ENCODE measurements around the gene RHOU.
"Not testable (repeated sequence)": the region's sequence is repeated elsewhere in the genome, so short reads cannot be mapped to it uniquely, and the experiment has no call there.

RHOU gene

DNA sequence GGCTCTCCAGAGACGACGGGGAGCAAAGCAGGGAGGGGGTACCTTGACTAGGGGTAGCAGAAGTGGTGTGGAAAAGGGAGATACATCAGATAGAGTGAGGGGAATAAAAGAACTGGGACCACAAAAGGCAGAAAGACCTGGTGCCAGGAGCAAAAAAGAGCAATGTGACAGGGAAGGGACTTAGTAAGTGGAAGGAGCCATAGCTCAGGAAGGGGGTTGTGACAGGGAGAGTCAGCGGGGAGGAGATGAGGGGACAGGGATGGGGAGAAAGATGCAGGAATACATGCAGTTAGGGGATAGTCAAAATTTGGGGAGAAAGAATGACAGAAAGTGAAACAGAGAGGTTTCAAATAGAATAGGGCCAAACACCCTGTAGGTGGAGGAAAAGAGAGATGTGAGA lies 20.5 kb downstream of the RHOU start:
- no peak for DNase-seq (ENCODE audit: extremely low read depth in 1 of 2, low read depth in 1 of 2)

DNA sequence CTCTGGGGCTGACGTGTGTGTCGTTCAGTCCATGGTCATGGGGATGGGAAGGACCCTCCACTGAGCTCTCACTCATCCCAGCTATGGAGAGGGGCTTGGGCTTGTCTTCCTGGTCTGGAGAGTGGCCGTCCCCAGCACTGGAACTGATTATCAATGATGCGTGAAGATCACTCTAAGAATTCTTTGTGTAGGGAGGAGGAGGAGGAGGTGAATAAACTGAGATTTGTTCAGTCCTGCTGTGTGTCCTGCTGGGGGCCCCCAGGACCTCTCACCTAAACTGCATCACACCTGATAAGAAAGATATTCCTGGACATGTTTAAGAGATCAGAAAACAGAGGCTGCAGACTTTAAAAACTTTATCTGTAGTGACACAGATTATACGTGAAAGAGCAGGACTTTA lies 21.2 kb downstream of the RHOU start:
- no peak for DNase-seq (ENCODE audit: extremely low read depth in 1 of 2, low read depth in 1 of 2)

DNA sequence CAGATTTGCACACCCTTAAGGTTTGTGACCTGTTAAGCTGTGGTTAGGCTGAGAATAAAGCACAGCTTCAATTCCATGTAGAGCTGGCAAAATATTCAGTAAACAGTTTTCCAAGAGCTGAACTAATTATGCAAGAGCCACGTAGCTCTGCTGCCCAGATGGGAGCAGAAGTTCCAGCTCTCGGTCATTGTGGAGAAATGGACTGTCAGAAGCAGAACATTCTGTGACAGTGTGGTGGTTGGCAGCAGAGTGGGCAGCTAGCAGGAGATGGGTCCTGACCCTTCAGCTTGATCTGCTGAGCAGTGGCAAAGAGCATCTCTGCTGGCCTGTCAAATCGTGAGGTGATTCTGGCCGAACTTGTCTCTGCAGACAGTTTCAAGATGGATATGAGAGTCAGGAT lies 23.2 kb downstream of the RHOU start:
- no peak for DNase-seq (ENCODE audit: extremely low read depth in 1 of 2, low read depth in 1 of 2)

- DNase-seq (ENCODE audit: extremely low read depth in 1 of 2, low read depth in 1 of 2): no peak
These were observed 25.7 kb downstream of the RHOU start for GRCh38 chr1:228760979-228761378.

- no peak for DNase-seq (ENCODE audit: extremely low read depth in 1 of 2, low read depth in 1 of 2)
These were observed 28.3 kb downstream of the RHOU start for GRCh38 chr1:228763561-228763960.

DNA sequence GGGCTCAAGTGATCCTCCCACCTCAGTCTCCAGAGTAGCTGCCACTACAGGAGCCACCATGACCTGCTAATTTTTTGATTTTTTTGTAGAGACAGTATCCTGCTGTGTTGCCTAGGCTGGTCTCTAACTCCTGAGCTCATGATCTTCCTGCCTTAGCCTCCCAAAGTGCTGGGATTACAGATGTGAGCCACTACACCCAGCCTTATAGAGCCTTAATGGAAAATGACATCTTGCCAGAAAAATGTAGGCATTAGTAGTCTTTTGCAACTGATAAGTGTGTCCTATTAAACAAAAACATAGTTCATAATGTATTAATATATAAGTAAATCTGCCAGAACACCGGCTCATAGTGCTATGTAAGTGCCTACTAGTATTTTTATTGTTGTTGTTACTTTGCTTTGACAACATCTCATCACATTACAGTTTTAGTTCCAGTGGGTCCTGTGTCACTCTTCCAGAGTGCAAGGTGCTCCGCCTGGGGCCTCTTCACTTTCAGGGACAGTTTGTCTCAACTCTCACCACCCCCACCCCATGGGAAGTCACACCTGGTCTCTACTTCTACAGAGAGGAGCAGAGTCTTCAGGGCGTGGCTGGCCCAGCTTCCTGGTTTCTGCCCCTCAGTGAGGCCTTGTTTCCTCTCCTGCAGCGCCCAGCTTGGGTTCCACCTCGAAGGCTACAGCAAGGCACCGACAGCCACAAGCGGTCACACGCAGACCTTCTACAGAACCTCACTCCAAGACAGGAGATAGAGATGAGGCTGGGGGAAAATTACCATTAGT lies 30.1 kb downstream of the RHOU start:
- no peak for DNase-seq (ENCODE audit: extremely low read depth in 1 of 2, low read depth in 1 of 2)

GRCh38 chr1:228766788-228767187 lies 31.5 kb downstream of the RHOU start:
- DNase-seq (ENCODE audit: extremely low read depth in 1 of 2, low read depth in 1 of 2): no peak

DNA sequence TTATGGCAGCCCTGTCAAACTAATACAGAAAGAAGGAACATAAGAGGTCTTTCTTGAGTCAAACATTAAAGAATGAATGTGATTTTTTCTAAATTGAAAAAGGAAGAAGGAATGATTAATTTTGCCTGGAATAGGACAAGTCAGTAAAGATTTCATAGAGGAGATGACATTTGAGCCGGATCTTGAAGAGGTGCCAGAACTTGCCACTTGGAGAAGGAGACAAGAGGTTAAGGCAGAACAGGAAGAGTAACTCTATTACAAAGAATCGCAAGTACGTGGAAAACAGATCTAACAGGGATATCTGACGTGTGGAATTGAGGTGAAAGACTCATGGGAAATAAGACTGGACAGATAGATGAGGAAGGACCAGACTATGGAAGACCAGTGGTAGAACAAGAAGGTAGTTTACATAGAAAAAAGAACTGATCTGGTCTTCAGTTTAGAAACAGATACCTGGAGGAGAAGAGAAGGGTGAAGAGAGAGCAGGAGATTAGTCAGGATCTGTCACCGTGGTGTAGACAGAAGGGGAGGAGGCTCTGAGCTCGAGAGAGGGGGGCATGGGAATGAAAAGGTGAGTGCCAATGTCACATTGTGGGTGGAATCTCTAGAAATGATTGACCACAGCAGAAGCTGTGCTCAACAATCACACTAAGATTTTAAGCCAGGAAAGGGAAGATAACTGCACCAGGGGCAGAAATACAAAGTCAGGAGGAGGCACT lies 32.5 kb downstream of the RHOU start:
- no peak for DNase-seq (ENCODE audit: extremely low read depth in 1 of 2, low read depth in 1 of 2)

DNA sequence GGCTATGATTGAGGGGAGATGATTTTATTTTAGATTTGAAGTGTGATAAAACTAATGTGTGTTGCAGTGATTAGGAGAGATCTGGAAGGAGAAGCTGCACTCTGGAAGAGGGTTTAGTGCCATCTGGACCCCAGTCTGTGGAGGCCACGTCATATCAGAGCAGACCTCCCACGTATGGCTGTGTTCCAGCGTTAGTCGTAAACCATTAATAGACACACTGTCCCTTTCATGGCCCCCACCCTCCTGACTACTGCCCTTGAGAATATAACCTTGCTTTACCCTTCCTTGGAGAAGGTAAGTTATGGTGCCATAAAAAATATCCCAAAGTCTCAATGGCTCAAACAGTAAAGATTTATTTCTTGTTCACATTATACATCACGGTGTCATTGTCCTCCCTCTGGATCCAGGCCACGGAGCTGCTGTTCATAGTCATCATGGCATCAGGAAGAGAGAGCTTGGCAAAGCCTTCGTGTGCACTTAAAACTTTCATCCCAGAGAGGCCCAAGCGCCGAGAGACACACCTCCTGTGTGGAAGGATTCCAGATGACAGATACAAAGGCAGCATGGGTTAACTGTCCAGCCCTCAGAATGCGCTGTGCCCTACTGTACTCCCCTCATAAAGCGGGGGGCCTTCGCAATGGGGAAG lies 33.2 kb downstream of the RHOU start:
- DNase-seq (ENCODE audit: extremely low read depth in 1 of 2, low read depth in 1 of 2): no peak

DNA sequence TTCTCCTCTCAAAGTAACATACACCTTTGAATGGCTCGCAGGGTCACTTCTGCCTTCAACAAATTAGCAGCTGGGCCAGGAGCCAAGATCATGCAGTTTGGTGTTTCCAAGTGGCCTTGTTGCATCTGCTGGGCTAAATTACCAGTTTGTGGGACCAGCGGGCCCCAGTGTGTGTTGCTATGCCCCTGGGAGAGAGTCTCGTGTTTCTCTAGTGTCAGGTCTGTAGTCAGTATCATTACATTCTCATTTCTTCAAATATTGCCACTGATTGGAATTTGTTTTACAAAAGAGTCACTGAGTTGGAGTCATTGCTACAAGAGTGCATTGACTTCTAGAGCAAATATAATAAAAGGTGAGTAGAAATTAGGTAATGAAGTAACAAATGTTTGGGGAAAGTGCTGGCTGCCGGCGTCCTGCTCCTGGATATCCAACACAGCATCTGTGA lies 35.5 kb downstream of the RHOU start:
- DNase-seq (ENCODE audit: extremely low read depth in 1 of 2, low read depth in 1 of 2): no peak

DNA sequence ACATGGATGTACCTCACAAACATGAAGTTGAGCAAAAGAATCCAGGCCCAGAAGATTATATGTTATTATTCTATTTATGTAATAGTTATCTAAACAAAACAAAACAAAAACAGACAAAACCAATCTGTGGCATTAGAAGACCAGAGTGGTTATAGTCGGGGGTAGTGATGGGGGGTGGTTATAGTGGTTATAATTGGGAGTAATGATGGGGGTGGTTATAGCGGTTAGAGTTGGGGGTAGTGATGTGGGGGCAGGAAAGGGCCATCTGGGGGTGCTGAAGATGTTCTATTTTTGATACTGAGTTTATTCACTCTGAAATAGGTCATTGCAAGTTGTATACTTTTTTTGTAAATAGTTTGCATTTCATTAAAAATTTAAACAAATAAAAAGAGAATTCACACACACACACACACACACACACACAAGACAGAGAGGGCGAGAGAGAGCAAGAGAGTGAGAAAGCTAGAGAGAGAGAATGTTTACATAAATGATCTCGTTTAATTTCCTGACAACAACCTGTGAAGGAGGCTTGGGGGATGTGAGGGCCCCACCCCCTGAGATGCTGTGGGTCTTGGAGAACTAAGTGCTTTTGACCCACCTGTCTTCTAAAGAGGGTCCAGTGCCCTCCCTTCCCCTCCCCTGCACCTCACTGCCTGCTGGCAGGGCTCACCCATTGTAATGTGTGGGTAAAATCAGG lies 37.4 kb downstream of the RHOU start:
- DNase-seq (ENCODE audit: extremely low read depth in 1 of 2, low read depth in 1 of 2): no peak

- not testable (repeated sequence) for DNase-seq (ENCODE audit: extremely low read depth in 1 of 2, low read depth in 1 of 2)
These were observed 40.7 kb downstream of the RHOU start for GRCh38 chr1:228775946-228776345.

DNA sequence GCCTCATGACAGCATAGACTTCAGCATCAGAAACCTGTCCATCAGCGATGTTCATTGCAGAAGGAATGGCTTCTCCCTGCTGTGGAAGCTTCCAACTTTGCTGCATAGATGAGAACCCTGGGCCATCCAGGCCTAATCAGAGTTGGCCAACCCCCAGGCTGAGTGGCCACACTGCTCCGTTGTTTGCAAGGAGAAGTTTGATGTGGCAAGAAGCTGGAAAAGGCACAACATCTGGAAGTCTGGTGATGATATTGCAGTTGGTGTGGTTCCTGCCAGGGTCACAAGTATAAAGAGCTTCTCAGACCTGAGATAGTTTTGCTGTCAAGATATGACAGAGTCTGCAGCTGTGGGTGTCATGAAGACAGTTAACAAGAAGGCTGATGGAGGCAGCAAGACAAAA lies 41.2 kb downstream of the RHOU start:
- DNase-seq (ENCODE audit: extremely low read depth in 1 of 2, low read depth in 1 of 2): no peak

DNA sequence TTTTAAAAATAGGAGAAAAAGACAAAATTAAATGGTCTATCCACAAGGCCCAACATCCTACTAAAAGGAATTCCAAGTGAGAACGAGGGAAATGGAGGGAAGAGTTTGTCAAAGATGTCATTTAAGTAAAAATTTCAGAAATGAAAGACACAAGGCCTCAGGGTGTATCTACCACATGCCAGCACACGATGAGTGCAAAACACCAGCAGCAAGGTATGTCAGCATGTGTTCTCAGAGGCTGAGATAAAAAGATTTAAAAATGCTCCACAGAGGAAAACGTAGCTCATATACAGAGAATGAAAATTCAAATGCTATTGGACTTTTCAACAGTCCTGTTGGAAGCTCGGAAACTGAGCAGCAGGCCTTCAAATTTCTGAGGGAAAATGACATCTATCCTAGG lies 42.0 kb downstream of the RHOU start:
- no peak for DNase-seq (ENCODE audit: extremely low read depth in 1 of 2, low read depth in 1 of 2)

DNA sequence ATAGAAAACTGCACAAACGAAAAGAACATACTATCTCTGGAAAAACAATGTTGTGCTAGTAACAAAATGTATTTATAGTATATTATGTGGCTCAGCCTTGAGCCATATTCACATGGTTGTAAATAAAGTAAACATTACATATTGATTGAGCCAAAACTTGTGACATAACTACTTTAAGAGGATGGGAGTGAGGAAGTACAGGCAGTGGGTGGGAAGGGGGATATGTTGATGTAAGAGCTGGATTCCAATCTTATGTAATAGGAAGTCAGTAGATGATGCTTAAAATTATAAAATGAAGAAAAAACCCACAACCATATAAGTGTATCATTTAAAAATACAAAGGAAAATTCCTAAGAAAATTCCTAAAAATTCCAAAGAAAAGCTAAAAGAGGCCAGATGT lies 42.7 kb downstream of the RHOU start:
- DNase-seq (ENCODE audit: extremely low read depth in 1 of 2, low read depth in 1 of 2): no peak

GRCh38 chr1:228778466-228778865 lies 43.2 kb downstream of the RHOU start:
- no peak for DNase-seq (ENCODE audit: extremely low read depth in 1 of 2, low read depth in 1 of 2)

DNA sequence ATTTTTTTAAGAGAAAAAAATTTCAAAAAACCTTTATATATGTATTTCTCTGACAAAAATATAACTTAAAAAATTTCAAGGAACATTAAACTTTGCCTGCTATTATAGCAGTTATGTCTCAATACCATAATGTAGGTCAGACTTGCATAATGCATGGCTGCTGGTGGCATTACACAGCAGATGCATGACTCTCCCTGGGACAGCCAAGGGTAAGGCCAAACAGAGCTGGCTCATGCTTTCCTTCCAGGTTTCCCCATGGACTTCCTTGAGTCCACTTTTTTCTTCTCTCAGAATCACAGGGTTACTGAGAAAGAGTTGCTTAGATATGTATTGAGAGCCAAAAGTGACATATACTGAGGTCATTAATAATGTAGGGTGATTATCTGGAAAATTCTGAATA lies 43.7 kb downstream of the RHOU start:
- DNase-seq (ENCODE audit: extremely low read depth in 1 of 2, low read depth in 1 of 2): no peak

DNA sequence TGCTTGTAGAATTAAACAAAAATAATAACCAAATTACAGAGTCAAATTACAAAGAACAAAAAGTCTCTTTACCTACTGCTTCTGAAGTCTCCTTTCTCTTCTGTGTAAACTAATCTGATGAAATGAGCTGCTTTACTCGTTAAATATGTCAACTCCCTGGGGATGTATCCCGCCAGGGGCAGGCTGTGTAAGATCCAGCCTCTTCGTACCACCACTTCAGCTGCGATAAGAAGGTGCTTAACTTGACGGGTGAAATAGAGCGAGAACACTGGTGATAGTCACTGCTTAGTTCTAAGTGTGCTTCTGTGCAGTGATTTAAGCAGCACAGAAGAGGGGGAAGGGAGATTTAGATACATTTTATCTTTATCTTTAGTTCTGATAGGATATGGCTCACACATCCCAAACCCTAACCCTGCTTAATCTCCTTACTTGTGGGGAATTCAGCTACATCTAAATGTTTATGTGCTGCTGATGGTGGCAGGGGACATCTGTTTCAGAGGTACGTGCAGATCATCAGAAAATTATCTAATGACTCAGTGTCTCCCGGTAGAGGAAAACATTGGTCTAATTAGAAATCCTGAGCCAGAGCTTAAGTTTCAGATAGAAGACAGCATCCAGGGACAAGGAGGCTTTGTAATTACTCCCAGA lies 46.0 kb downstream of the RHOU start:
- no peak for DNase-seq (ENCODE audit: extremely low read depth in 1 of 2, low read depth in 1 of 2)

DNA sequence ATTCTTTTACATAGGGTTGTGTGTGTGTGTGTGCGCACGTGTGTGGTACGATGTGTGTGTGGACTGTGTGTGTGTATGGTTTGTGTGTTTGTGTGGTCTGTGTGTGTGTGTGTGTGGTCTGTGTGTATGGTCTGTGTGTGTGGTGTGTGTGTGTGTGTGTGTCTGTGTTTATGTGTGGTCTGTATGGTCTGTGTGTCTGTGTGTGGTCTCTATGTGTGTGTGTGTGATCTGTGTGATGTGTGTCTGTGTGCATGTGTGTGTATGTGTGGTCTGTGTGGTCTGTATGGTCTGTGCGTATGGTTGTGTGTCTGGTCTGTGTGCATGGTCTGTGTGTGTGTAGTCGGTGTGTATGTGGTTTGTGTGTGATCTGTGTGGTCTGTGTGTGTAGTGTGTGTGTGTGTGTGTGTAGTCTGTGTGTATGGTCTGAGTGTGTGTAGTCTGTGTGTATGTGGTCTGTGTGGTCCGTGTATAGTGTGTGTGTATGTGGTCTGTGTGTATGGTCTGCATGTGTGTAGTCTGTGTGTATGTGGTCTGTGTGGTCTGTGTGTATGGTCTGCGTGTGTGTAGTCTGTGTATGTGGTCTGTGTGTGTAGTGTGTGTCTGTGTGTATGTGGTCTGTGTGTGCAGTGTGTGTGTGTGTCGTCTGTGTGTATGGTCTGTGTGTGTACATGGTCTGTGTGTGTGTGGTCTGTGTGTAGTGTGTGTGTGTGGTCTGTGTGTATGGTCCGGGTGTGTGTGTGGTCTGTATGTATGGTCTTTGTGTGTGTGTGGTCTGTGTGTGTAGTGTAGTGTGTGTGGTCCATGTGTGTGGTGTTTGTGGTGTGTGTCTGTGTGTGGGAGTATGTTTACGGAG lies 46.8 kb downstream of the RHOU start:
- no peak for DNase-seq (ENCODE audit: extremely low read depth in 1 of 2, low read depth in 1 of 2)
